8988T (cell line): ENCODE results near the gene DMRT2.

Experiments used
- DNase-seq: peaks from one replicate; pipeline ENCODE4 v3.0.0; 2011

Gene DMRT2

DNA sequence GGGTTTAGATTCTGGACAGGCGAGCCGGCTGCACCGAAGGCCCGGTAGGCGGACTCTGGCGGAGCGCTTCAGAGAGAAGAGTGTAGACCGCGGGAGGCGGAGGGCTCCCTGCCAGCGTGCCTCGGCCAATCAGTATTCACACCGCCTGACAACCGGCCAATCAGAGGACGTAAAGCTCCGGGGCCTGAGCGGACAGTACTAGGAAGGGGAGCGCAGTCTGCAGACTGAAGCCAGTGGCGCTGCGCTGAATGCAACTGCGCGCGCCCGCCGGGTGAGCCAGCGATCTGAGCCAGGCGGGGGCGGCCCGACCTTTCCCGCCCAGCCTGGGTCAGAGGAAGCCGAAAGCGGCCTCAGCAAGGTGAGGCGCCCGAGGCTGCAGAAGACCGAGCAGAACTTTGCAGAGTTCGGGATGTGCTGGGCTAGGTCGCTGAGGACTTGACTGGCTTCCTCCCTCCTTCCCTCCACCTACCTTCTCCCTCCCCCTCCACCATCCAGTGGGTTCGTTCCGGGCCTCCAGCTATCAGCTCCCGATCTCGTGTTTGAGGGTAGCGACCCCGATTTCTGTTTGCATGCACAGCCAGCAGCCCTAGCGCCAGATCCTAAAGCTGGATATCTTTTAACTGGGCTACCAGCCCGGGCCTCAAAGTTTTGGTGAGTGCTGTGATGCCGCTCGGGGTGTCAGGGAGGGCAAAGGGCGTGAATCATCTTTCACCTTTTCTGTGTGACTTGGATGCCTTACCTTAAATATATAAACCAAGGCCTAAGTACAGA lies at the start of gene DMRT2:
Gene DMRT2, plus strand, starts transcription at position 233 of the 771 bp plus-strand sequence. CDS start 1,257 bp downstream, outside the sequence.
- no peak for DNase-seq

- DNase-seq, result no peak
Measured at GRCh38 chr9:1001838-1002237, 48.3 kb upstream of the DMRT2 start.

- DNase-seq, result no peak
Measured at GRCh38 chr9:1002678-1003077, 47.5 kb upstream of the DMRT2 start.

- peak; percentile 28 for DNase-seq
Measured at GRCh38 chr9:1005043-1005667, 45.0 kb upstream of the DMRT2 start.

DNA sequence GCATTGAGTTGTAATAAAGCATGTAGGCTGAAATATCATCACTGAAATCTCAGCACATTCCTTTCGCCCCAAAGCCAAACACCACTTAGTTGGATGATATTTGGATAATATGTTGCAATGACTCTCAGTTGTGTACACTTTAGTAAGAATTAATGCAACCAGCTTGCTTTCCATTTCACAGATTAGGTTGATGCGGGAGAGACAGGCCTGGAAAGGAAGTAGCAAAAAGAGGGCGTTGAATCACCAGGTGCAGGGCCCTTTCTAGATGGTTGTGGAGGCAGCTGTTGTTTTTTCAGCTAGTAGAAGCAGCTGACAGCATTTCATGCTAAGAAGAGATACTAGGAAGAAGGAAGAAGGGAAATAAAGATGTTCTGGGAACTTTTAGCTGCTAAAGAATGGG lies 42.8 kb upstream of the DMRT2 start:
- DNase-seq, result no peak

DNA sequence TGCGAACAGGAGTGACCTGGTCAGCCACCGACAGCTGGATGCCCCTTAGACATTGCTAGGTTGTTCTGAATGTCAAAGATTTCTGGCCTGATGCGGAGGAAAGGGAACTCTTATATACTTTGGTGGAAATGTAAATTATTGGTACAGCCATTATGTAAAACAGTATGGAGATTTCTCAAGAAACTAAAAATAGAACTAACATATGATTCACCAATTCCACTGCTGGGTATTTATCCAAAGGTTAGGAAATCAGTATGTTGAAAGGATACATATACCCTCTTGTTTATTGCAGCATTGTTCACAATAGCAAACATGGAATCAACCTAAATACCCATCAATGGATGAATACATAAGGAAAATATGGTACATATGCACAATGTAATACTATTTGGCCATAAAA lies 41.9 kb upstream of the DMRT2 start:
- DNase-seq, result no peak

DNA sequence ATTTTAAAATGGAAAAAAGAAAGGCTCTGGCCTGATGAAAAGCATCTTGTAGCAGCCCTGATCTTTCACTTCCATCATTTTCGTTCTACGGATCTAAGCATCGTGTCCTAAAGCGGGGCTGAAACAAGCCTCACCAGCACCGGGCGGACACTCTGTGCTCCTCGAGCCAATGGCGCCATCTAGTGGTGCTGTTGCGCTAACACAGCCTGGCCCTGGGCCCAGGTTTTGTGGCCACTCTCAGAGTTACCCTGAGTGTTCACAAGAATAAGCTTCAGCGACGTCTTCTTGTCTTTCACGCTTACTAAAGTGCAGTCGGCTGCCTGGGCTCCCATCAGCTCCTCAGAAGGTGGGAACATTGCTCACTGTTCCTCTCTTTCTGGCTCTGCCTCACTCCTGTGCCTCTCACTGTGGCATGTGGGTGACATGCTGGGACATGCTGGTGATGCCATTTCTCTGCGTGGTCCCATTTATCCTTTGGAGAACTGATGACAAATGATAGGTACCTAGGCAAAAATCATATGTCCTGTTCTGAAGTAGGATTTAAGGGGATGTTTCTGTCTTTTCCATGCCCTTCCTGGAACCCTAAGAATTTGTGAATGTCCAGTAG lies 41.0 kb upstream of the DMRT2 start:
- peak; percentile 17 for DNase-seq

- no peak for DNase-seq
Measured at GRCh38 chr9:1013021-1013420, 37.1 kb upstream of the DMRT2 start.

- no peak for DNase-seq
Measured at GRCh38 chr9:1014225-1014624, 35.9 kb upstream of the DMRT2 start.

DNA sequence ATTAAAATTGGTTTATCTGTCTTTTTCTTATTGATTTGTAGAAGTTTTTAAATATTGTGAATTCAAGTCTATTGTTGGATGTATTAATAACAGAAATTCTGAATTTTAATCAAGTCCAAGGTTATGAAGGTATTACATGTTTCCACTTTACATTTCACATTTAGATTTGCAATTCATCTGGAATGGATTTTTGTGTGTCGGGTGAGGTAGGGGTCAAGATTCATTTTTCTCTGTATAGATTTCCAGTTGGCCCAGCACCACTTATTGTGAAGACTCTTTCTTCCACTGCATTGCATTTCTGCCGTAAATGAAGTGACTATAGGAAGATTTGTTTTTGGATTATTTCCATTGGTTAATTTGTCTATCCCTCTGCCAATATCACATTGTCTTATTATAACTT lies 35.5 kb upstream of the DMRT2 start:
- no peak for DNase-seq

DNA sequence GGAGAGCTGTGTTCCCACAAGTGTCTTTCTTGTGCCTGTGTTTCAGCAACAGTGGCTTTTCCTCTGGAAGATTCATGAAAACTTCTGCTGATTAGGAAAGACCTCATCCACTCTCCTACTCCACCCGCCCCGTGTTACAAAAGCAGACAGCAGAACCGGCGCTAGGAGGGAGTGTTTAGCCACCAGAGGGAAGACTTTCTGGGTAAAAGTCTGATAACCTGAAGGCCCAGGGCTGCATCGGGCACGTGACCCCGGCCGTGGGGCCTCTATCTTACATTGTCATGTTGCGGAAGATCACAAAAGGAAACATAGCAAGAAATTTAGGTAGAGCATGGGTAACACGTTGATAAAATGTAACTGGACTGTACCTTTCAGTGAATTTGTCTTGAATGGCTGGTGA lies 32.0 kb upstream of the DMRT2 start:
- DNase-seq, result no peak

GRCh38 chr9:1024112-1024511 lies 26.0 kb upstream of the DMRT2 start:
- no peak for DNase-seq

- no peak for DNase-seq
Measured at GRCh38 chr9:1025131-1025530, 25.0 kb upstream of the DMRT2 start.

DNA sequence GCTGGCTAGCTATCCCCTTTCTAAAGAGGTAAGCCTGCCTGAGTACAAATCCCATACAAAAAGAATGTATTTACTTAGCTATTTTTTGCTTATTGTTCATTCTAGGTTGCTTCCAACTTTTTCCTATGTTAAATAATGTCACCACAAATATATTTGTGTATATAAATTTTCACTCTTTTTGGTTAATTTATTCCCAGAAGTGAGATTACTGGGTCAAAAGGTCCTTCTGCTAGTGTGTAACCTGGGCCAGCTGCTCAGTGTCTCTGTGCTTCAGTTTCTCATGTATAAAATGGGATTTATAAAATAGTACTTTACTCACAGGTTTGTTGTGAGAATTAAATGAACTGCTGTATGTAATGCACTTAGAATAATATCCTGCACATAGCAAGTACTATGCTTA lies 23.9 kb upstream of the DMRT2 start:
- no peak for DNase-seq

- DNase-seq, result no peak
Measured at GRCh38 chr9:1028501-1029190, 21.5 kb upstream of the DMRT2 start.

GRCh38 chr9:1031951-1032601 lies 18.1 kb upstream of the DMRT2 start:
- DNase-seq, result no peak

DNA sequence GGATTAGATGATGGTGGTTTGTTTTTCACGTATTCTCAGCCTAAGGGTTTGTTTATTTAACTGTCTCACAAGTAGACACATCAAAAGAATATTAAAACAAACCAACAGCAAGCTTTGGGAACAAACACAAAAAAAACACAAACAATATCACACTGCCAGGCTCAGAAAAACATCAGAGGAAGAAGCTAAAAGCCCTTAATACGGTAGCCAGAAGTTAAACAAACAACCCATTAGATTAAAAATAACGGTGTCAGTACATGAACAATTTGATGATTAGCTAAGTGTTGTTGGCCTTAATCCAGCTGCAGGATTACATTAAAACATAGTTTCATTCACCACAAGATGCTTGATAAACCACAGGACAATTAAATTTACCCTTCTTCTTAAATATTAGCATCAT lies 15.9 kb upstream of the DMRT2 start:
- DNase-seq, result no peak

- DNase-seq, result no peak
Measured at GRCh38 chr9:1039589-1039988, 10.6 kb upstream of the DMRT2 start.

GRCh38 chr9:1042466-1042865 lies 7.7 kb upstream of the DMRT2 start:
- DNase-seq, result no peak

DNA sequence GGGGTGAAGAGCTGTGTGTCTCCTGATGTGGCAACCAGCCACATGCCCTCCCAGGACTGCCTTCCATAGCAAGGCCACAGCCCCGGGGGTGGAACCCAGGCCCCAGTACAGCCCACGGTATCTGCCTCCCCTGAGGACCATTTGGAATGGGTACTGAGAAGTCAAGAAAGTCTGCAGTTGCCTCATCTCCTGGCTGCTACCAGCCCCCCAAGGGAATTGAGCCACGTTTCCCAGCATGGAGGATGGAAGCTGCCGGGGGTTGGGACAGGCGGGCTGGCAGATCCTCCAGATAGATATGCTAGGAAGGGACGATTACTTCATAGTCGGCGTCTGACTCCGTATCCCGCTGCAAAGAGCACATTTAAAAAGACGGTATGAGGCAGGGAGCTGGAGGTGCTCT lies 5.5 kb upstream of the DMRT2 start:
- no peak for DNase-seq

GRCh38 chr9:1046639-1047572 lies 3.3 kb upstream of the DMRT2 start:
- no peak for DNase-seq
